GM13977 (cell line): Measurements from ENCODE around the gene SNX20.

Source experiments
- DNase-seq: peaks from one replicate; pipeline ENCODE4 v3.0.0; 2012; ENCODE audit warnings: low spot score
- in situ Hi-C: fragments of 300-500 bp; cut with MboI; formaldehyde crosslinking; loops from one replicate; pipeline ENCODE4 v1.12.0; 2022; ENCODE audit warnings: low sequenced_read_pairs, low pct_unique_long_range_greater_than_20kb, mixed read lengths, inconsistent platforms; ENCODE audit not compliant: unreplicated experiment
- TF ChIP-seq, protein P1 (sequence below): IDR thresholded peaks from 2 replicates; pipeline ENCODE4 v1.5.1; 2012; ENCODE audit warnings: mild to moderate bottlenecking, control low read depth; ENCODE audit not compliant: insufficient read depth; ENCODE audit errors: extremely low read depth, missing control alignments

Gene SNX20

GRCh38 chr16:50697881-50698767 is 17.0 kb upstream of the SNX20 start:
- in situ Hi-C loops: no loop called here
- DNase-seq: peak; percentile 69
- TF ChIP-seq, protein P1, sequence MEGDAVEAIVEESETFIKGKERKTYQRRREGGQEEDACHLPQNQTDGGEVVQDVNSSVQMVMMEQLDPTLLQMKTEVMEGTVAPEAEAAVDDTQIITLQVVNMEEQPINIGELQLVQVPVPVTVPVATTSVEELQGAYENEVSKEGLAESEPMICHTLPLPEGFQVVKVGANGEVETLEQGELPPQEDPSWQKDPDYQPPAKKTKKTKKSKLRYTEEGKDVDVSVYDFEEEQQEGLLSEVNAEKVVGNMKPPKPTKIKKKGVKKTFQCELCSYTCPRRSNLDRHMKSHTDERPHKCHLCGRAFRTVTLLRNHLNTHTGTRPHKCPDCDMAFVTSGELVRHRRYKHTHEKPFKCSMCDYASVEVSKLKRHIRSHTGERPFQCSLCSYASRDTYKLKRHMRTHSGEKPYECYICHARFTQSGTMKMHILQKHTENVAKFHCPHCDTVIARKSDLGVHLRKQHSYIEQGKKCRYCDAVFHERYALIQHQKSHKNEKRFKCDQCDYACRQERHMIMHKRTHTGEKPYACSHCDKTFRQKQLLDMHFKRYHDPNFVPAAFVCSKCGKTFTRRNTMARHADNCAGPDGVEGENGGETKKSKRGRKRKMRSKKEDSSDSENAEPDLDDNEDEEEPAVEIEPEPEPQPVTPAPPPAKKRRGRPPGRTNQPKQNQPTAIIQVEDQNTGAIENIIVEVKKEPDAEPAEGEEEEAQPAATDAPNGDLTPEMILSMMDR: no peak

DNA sequence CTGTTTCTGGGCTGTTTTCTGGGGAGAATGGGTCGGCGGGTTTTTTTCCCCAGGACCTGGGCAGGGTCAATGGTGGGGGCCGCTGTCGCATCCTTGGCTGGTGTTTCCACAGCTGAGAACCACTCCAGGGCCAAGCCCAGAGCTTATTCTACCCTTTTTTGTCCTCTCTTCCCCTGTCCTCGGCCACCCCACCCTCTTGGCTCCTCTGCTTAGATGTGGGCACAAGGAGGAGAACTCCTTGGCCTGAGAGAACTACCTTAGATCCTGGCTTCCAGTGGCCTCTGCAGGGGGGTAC is 16.3 kb upstream of the SNX20 start:
- TF ChIP-seq, protein P1: no peak
- in situ Hi-C loops: no loop called here
- DNase-seq: no peak

- TF ChIP-seq, protein P1: no peak
- in situ Hi-C loops: no loop called here
- peak; percentile 84 for DNase-seq
These were observed 15.7 kb upstream of the SNX20 start for GRCh38 chr16:50696575-50697420.

DNA sequence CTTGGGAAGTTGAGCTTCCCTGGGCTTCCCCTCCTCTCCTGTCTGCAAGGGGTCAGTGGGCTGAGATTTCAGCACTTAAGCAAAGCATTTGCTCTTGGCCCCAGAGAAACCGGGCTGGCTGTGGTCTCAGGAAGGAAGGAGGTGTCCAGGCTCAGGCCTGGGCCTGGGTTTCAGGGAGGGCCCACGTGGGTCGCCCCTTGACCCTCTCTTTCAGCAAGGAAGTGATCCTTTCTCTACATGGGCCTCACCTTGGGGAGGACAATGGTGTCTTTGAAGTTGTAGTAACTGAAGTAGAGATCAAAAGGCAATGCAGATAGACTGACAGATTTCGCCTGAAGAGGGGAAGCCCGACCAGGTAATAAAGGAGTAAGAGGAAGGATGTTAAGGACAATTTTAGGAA is 15.0 kb upstream of the SNX20 start:
- in situ Hi-C loops: no loop called here
- TF ChIP-seq, protein P1: no peak
- DNase-seq: peak; percentile 57

DNA sequence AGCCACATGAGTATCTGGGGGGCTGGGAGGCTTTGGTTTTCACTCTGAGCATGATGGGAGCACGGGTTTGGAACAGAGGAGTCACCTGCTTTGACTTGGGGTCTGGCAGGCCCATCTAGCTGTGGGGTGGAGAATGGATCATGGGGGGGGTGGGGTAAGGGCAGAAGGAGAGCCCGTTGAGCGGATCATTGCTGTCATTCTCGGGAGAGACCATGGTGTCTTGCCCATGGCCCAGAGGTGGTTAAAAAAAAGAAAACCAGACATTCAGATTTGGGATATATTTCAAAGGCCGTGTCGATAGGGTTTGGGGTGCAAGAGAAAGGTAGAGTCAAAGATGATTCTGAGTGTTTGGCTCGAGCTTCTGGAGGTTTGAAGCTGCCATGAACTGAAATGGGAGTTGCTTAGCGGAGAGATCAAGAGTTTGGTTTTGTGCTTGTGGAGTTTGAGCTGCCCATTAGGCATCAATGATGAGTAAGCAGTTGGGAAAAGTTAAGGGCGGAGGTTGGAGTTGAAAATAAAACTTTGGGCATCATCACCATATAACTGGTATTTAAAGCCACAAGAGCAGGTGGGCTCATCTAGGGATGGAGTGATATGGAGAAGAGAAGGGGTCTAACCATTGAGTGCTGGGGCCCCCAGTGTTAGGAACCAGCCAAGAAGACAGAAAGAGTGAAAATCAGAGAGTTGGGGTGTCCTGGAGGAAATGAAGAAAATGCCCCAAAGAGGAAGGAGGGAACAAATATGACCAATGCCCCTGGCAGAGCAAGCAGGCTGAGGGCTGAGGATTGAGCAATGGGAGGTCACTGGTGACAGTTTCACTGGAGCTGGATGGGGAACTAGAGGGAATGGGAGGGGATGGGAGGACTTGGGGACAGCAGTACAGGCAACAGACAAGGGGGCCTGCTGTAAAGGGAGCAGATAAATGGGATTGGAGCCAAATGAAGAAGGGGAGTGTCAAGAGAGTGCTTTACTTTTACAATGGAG is 14.2 kb upstream of the SNX20 start:
- in situ Hi-C loops: no loop called here
- DNase-seq: no peak
- TF ChIP-seq, protein P1: no peak

- DNase-seq: peak; percentile 64
- in situ Hi-C loops: no loop called here
- TF ChIP-seq, protein P1: no peak
These were observed 13.1 kb upstream of the SNX20 start for GRCh38 chr16:50694206-50694605.
